Neural cell (in vitro differentiated cells): Measurements from ENCODE around the gene PRR15L. TPM values are rescaled to one million over a fixed set of nuclear protein-coding genes. Genes with fewer than 3 reads are reported as not detected.

Experiments
- H2AFZ ChIP-seq: fragments of 200-600, 300-800 bp; sonication (generic), shearing (Covaris generic); 2 replicates; pipeline ENCODE4 v1.6.0; 2014; ENCODE audit warnings: low read depth, mild to moderate bottlenecking, antibody characterized with exemption, low read length, moderate library complexity
- H3F3A ChIP-seq: fragments of 200-600 bp; shearing (Covaris generic); 2 replicates; pipeline ENCODE4 v1.6.1; 2016; ENCODE audit warnings: mild to moderate bottlenecking, moderate library complexity, mixed read lengths, antibody characterized with exemption, low read length; ENCODE audit not compliant: insufficient read depth, poor library complexity, severe bottlenecking
- H3K27ac ChIP-seq: fragments of 200-600, 300-800 bp; sonication (generic), shearing (Covaris generic); 2 replicates; pipeline ENCODE4 v1.5.1; 2014; ENCODE audit warnings: mild to moderate bottlenecking, low read length, moderate library complexity
- H3K27me3 ChIP-seq: fragments of 300-800, 200-600 bp; sonication (generic), shearing (Covaris generic); 2 replicates; pipeline ENCODE4 v1.6.0; 2014; ENCODE audit warnings: mild to moderate bottlenecking, low read depth, low read length, moderate library complexity; ENCODE audit not compliant: insufficient read depth
- H3K36me3 ChIP-seq: fragments of 300-800, 200-600 bp; sonication (generic), shearing (Covaris generic); 2 replicates; pipeline ENCODE4 v1.5.1; 2014; ENCODE audit warnings: mild to moderate bottlenecking, antibody characterized with exemption, low read length, moderate library complexity; ENCODE audit not compliant: insufficient read depth
- H3K4me2 ChIP-seq: fragments of 300-800, 200-600 bp; sonication (generic), shearing (Covaris generic); 2 replicates; pipeline ENCODE4 v1.6.0; 2014; ENCODE audit warnings: mild to moderate bottlenecking, low read length
- H3K4me3 ChIP-seq: fragments of 300-800, 200-600 bp; sonication (generic), shearing (Covaris generic); 2 replicates; pipeline ENCODE4 v1.5.1; 2014; ENCODE audit warnings: mild to moderate bottlenecking, low read length, moderate library complexity
- H3K79me2 ChIP-seq: fragments of 200-600 bp; shearing (Covaris generic); replicated peaks from 2 replicates; pipeline ENCODE4 v1.6.0; 2014; ENCODE audit warnings: mild to moderate bottlenecking, low read length, moderate library complexity; ENCODE audit not compliant: insufficient read depth
- H3K9ac ChIP-seq: fragments of 300-800, 200-600 bp; sonication (generic), shearing (Covaris generic); 2 replicates; pipeline ENCODE4 v1.6.1; 2016; ENCODE audit warnings: mild to moderate bottlenecking, low read length, mixed read lengths
- H3K9me2 ChIP-seq: fragments of 200-600 bp; shearing (Covaris generic); 2 replicates; pipeline ENCODE4 v1.6.1; 2016; ENCODE audit warnings: mild to moderate bottlenecking, low read length, mixed read lengths; ENCODE audit not compliant: insufficient read depth
- H3K9me3 ChIP-seq: fragments of 200-600, 300-800 bp; sonication (generic), shearing (Covaris generic); 2 replicates; pipeline ENCODE4 v1.6.1; 2016; ENCODE audit warnings: mild to moderate bottlenecking, mixed run types, low read length, moderate library complexity, mixed read lengths
- H4K20me1 ChIP-seq: fragments of 200-600 bp; shearing (Covaris generic); 2 replicates; pipeline ENCODE4 v1.6.1; 2016; ENCODE audit warnings: mild to moderate bottlenecking, mixed run types; ENCODE audit not compliant: insufficient read depth
- CTCF ChIP-seq: fragments of 450-650 bp; IDR thresholded peaks from 2 replicates; pipeline ENCODE4 v1.5.1; 2014; ENCODE audit warnings: antibody characterized with exemption, mild to moderate bottlenecking, moderate library complexity; ENCODE audit not compliant: poor library complexity, severe bottlenecking
- EP300 ChIP-seq: fragments of 450-650 bp; conservative IDR thresholded peaks from 2 replicates; pipeline ENCODE4 v1.6.1; 2014; ENCODE audit warnings: antibody characterized with exemption, mild to moderate bottlenecking, moderate library complexity; ENCODE audit not compliant: poor library complexity, severe bottlenecking
- EZH2 ChIP-seq: fragments of 200-600, 300-800 bp; shearing (Covaris generic), sonication (generic); IDR thresholded peaks from 2 replicates; pipeline ENCODE4 v1.6.1; 2014; ENCODE audit warnings: antibody characterized with exemption, low read length, borderline replicate concordance, mild to moderate bottlenecking; ENCODE audit not compliant: insufficient read depth, poor library complexity, severe bottlenecking
- MXI1 ChIP-seq: fragments of 450-650 bp; conservative IDR thresholded peaks from 2 replicates; pipeline ENCODE4 v1.6.1; 2014; ENCODE audit warnings: antibody characterized with exemption, mild to moderate bottlenecking; ENCODE audit not compliant: poor library complexity, severe bottlenecking
- POLR2AphosphoS5 ChIP-seq: IDR thresholded peaks from 2 replicates; pipeline ENCODE4 v1.6.1; 2012
- RAD21 ChIP-seq: fragments of 450-650 bp; conservative IDR thresholded peaks from 2 replicates; pipeline ENCODE4 v1.6.1; 2014; ENCODE audit warnings: antibody characterized with exemption, mild to moderate bottlenecking, moderate library complexity
- REST ChIP-seq: IDR thresholded peaks from 2 replicates; pipeline ENCODE4 v1.6.1; 2012; ENCODE audit warnings: borderline replicate concordance
- SMC3 ChIP-seq: fragments of 450-650 bp; conservative IDR thresholded peaks from 2 replicates; pipeline ENCODE4 v1.6.1; 2014; ENCODE audit warnings: antibody characterized with exemption, mild to moderate bottlenecking, moderate library complexity; ENCODE audit not compliant: poor library complexity
- TAF1 ChIP-seq: IDR thresholded peaks from 2 replicates; pipeline ENCODE4 v1.6.1; 2012; ENCODE audit warnings: low read depth
- polyA plus RNA-seq: library from polyadenylated mRNA; depleted of rRNA; stranded (reverse); fragments of >200 nt; gene quantifications from 2 replicates; pipeline ENCODE4 v1.2.3, GENCODE V29; 2014

PRR15L gene
- polyA plus RNA-seq, 1 donor from 2014 or later, result not detected

DNA sequence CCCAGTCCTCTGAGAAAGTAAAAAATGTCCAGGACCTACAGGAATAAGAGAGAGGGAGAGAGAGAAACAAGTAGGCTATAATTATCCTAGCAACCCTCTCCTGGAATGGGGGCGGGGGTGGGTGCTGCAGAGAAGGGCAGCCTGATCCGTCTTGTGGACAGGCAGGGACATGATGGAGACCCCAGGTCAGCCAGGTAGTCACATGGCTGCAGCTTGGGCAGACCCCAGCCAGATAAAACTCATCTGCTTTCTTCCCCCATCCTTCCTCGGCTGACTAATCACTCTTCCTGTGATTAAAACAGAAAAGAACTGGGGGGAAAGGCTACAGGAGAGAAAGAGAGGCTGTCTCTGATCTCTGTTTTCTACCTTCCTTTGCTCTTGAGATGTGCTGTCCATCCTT is 47.3 kb upstream of the PRR15L start:
- H3K9me2 ChIP-seq, result no peaks in the 10 kb centered on the region
- H3K9ac ChIP-seq, result no peak overlapping the region
- H2AFZ ChIP-seq, result no peak overlapping the region
- H3K4me3 ChIP-seq, result no peak overlapping the region
- no peak for TF ChIP-seq EP300
- TF ChIP-seq TAF1, result no peak
- TF ChIP-seq POLR2AphosphoS5, result no peak
- TF ChIP-seq EZH2, result no peak
- no peak for TF ChIP-seq CTCF
- TF ChIP-seq RAD21, result no peak
- TF ChIP-seq REST, result no peak
- TF ChIP-seq SMC3, result no peak
- no peak for TF ChIP-seq MXI1
- H3K36me3 ChIP-seq, result no peaks in the 10 kb centered on the region
- peaks cover 8% of the 10 kb centered on the region for H3F3A ChIP-seq
- no peaks in the 10 kb centered on the region for H3K27me3 ChIP-seq
- no peaks in the 10 kb centered on the region for H4K20me1 ChIP-seq
- H3K79me2 ChIP-seq, result no peaks in the 10 kb centered on the region
- no peak overlapping the region for H3K4me2 ChIP-seq
- no peak overlapping the region for H3K27ac ChIP-seq
- no peaks in the 10 kb centered on the region for H3K9me3 ChIP-seq

DNA sequence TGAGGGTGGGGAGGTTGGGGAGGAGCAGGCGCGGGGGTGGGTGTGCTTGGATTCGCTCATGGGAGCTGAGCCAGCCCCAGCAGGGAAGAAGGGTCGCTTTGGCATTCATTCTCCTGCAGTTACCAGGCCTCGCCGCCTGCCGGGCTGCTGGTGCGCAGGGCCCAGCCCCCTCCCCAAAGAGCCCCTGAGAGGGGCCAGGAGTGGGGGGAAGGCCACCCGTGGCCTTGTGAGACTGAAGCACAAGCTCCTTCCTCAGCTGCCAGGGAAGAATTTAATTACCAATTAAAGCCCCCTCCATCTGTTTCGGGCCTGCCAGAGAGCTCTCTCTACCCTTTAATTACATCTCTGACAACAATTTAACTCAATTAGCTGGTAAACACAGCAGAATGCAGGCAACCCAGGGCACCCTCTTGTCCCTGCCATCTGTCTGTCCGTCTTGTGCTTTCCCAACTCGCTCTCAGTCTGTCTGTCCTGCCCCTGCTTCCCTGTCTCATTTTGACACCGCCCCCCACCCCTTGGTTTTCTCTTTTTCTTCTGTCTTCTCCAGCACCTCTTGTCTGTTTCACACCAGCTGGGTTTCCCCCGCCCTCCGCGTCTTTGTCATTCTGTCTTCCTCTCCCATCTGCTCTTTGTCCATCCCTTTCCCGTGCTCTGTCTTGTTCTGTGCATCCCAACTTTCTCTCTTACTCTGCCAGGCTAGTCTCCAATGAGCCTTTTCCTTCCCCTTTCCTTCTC is 45.9 kb upstream of the PRR15L start:
- H3K9ac ChIP-seq, result peak overlapping the region; percentile 35

More for the DNA sequence above, 45.9 kb upstream of the PRR15L start:
- Histone ChIP-seq H3K9me3 (no peaks in the 10 kb centered on the region), H3K36me3 (no peaks in the 10 kb centered on the region), H3K4me2 (no peak overlapping the region), H3K27me3 (no peaks in the 10 kb centered on the region), H3K79me2 (no peaks in the 10 kb centered on the region), H3F3A (peaks cover 8% of the 10 kb centered on the region), H3K27ac (peak overlapping the region; percentile 40), H3K9me2 (no peaks in the 10 kb centered on the region), H2AFZ (peak overlapping the region; percentile 57), H3K4me3 (peak overlapping the region; percentile 14), H4K20me1 (no peaks in the 10 kb centered on the region)
- TF ChIP-seq CTCF (peak; percentile 46), POLR2AphosphoS5 (no peak)
